ENCODE results near the gene NPL. TPM values are rescaled to one million over a fixed set of nuclear protein-coding genes. Genes with fewer than 3 reads are reported as not detected.

Gene NPL
- total RNA-seq, 4 donors from 2014 or later: 7.8 to 16.2 (median 12.6) TPM

- DNase-seq: no peak
These were observed 4.9 kb upstream of the NPL start for GRCh38 chr1:182784556-182785171.

GRCh38 chr1:182785181-182785580, 4.4 kb upstream of the NPL start:
- no peak overlapping the region for H3K4me3 ChIP-seq
- no peaks in the 10 kb centered on the region for H3K9me3 ChIP-seq
- H3K36me3 ChIP-seq: no peaks in the 10 kb centered on the region
- no peak for DNase-seq
- H3K4me1 ChIP-seq: peaks cover 0 to 25% (median 5%) of the 10 kb centered on the region in 3 donors
- no peak for TF ChIP-seq POLR2A (IDR thresholded peaks at IDR 0.05)
- TF ChIP-seq, protein P1, sequence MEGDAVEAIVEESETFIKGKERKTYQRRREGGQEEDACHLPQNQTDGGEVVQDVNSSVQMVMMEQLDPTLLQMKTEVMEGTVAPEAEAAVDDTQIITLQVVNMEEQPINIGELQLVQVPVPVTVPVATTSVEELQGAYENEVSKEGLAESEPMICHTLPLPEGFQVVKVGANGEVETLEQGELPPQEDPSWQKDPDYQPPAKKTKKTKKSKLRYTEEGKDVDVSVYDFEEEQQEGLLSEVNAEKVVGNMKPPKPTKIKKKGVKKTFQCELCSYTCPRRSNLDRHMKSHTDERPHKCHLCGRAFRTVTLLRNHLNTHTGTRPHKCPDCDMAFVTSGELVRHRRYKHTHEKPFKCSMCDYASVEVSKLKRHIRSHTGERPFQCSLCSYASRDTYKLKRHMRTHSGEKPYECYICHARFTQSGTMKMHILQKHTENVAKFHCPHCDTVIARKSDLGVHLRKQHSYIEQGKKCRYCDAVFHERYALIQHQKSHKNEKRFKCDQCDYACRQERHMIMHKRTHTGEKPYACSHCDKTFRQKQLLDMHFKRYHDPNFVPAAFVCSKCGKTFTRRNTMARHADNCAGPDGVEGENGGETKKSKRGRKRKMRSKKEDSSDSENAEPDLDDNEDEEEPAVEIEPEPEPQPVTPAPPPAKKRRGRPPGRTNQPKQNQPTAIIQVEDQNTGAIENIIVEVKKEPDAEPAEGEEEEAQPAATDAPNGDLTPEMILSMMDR (IDR thresholded peaks at IDR 0.05): no peak
- intact Hi-C loops (cut with DNase I): loop anchor here (2.0 to 10.0 kb wide), 2 partner anchors 184 to 700 kb away; no protein-coding TSS in a partner anchor
- H3K27me3 ChIP-seq: no peaks in the 10 kb centered on the region
- 75 to 87% methylated on average over 1 to 2 of the region's 2 CpGs for WGBS, 2 donors
- H3K27ac ChIP-seq: no peak overlapping the region

More at GRCh38 chr1:182784556-182785171, 4.9 kb upstream of the NPL start:
- 27 to 37% methylated on average over 4 of the region's 4 CpGs for WGBS, 2 donors
- H3K4me3 ChIP-seq: no peak overlapping the region
- H3K27ac ChIP-seq: no peak overlapping the region
- TF ChIP-seq, protein P1 (IDR thresholded peaks at IDR 0.05): peak; percentile 63 to 88 (median 77)
- TF ChIP-seq POLR2A (IDR thresholded peaks at IDR 0.05): no peak
- H3K36me3 ChIP-seq: no peaks in the 10 kb centered on the region
- H3K27me3 ChIP-seq: no peaks in the 10 kb centered on the region
- intact Hi-C loops (cut with DNase I): loop anchor here (2.0 to 10.0 kb wide), 2 partner anchors 184 to 700 kb away; no protein-coding TSS in a partner anchor
- no peaks in the 10 kb centered on the region for H3K9me3 ChIP-seq
- peaks cover 0 to 20% (median 0%) of the 10 kb centered on the region in 3 donors for H3K4me1 ChIP-seq

DNA sequence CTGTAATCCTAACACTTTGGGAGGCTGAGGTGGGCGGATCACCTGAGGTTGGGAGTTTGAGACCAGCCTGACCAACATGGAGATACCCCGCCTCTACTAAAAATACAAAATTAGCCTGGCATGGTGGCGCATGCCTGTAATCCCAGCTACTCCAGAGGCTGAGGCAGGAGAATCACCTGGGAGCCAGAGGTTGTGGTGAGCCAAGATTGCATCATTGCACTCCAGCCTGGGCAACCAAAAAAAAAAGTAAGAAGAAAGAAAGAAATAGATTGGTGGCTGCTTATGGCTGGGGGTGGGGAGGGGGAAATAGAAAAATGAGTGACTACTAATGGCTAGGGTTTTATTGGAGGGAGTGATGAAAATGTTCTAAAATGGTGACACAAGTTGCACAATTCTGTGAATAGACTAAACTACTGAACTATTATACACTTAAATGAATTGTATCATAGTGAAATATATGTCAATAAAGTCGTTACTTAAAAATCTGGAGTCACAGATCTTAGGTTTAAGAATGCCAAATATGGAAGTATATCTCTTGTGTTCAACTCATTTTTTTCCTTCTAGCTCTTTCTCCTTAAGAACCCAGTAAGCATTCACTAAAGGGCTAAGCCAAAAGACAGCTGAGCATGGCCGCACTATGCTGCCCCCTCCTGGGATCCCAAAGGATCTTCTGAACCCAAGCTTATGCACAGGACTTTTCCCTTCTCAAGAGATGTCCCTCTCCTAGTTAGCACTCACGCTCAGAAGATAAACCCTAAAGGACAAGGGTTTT, 3.2 kb upstream of the NPL start:
- Histone ChIP-seq H3K4me3 (no peak overlapping the region), H3K4me1 (peaks cover 0 to 37% (median 13%) of the 10 kb centered on the region in 3 donors), H3K36me3 (no peaks in the 10 kb centered on the region), H3K27ac (no peak overlapping the region), H3K27me3 (no peaks in the 10 kb centered on the region), H3K9me3 (no peaks in the 10 kb centered on the region)
- intact Hi-C loops (cut with DNase I): loop anchor here (10.0 kb wide), 1 partner anchor 702 kb away; no protein-coding TSS in a partner anchor
- 26 to 53% methylated on average over 4 to 5 of the region's 6 CpGs for WGBS, 2 donors
- TF ChIP-seq, protein P1 (IDR thresholded peaks at IDR 0.05): peak; percentile 48 to 74 (median 66)
- no peak for TF ChIP-seq POLR2A (IDR thresholded peaks at IDR 0.05)
- DNase-seq: no peak

- DNase-seq: no peak
- Histone ChIP-seq H3K4me1 (peaks cover 3 to 40% (median 13%) of the 10 kb centered on the region in 3 donors), H3K36me3 (no peaks in the 10 kb centered on the region), H3K9me3 (no peaks in the 10 kb centered on the region), H3K27me3 (no peaks in the 10 kb centered on the region), H3K4me3 (no peak overlapping the region), H3K27ac (no peak overlapping the region)
- intact Hi-C loops (cut with DNase I): loop anchor here (10.0 kb wide), 1 partner anchor 702 kb away; no protein-coding TSS in a partner anchor
- 49 to 61% methylated on average over 4 of the region's 4 CpGs for WGBS, 2 donors
- TF ChIP-seq, protein P1 (IDR thresholded peaks at IDR 0.05): no peak
- no peak for TF ChIP-seq POLR2A (IDR thresholded peaks at IDR 0.05)
These were observed 2.6 kb upstream of the NPL start for GRCh38 chr1:182786995-182787324.

All from esophagus squamous epithelium (tissue), 5 donors.